ENCODE results near the gene DGKE.

DGKE gene

GRCh38 chr17:56809106-56809819 is 24.7 kb upstream of the DGKE start:
- no peak overlapping the region for H3K27ac ChIP-seq (ENCODE audit: extremely low read depth, low read depth, low read length)
- no peaks in the 10 kb centered on the region for H3K36me3 ChIP-seq (ENCODE audit: control insufficient read depth in 2 of 2, insufficient read depth in 1 of 2, low read length in 2 of 2)
- TF ChIP-seq ZNF701 (tag by site-specific recombination; IDR thresholded peaks at IDR 0.05) (0 out of 2 replicates have a peak, but pooled peaks have one; percentile 42), ZFHX2 (tag by site-specific recombination; conservative IDR thresholded peaks at IDR 0.05) (peak; percentile 51; the same call in 1 of the 2 replicates), REPIN1 (tag by site-specific recombination; IDR thresholded peaks at IDR 0.05; ENCODE audit: low read depth) (no peak), ZNF10 (tag by site-specific recombination; IDR thresholded peaks at IDR 0.05) (no peak), ZNF148 (tag by site-specific recombination; IDR thresholded peaks at IDR 0.05; ENCODE audit: borderline replicate concordance) (no peak), KLF7 (tag by site-specific recombination; IDR thresholded peaks at IDR 0.05; ENCODE audit: borderline replicate concordance) (no peak), HIC1 (tag by site-specific recombination; IDR thresholded peaks at IDR 0.05) (no peak), EGR2 (tag by site-specific recombination; IDR thresholded peaks at IDR 0.05; ENCODE audit: low read depth) (peak; percentile 57), ZNF391 (tag by site-specific recombination; IDR thresholded peaks at IDR 0.05; ENCODE audit: borderline replicate concordance, low read depth) (no peak), SALL2 (tag by site-specific recombination; IDR thresholded peaks at IDR 0.05; ENCODE audit: borderline replicate concordance) (0 out of 2 replicates have a peak, but pooled peaks have one; percentile 11), ZNF677 (tag by site-specific recombination; IDR thresholded peaks at IDR 0.05) (no peak), ZNF555 (tag by site-specific recombination; conservative IDR thresholded peaks at IDR 0.05) (no peak), ZNF214 (tag by site-specific recombination; IDR thresholded peaks at IDR 0.05; ENCODE audit: borderline replicate concordance) (no peak), SP7 (tag by site-specific recombination; IDR thresholded peaks at IDR 0.05) (no peak)
- H3K9me3 ChIP-seq (ENCODE audit: control insufficient read depth, insufficient read depth, low read depth, low read length) = no peaks in the 10 kb centered on the region
- H3K4me1 ChIP-seq (ENCODE audit: control insufficient read depth, insufficient read depth, low read length) = no peaks in the 10 kb centered on the region
- ChIA-PET CTCF (no interaction called here), POLR2A (no interaction called here)
- H3K4me3 ChIP-seq (ENCODE audit: low read depth, low read length) = no peak overlapping the region

- CTCF ChIA-PET = no interaction called here
- Histone ChIP-seq H3K9me3 (ENCODE audit: control insufficient read depth, insufficient read depth, low read depth, low read length) (no peaks in the 10 kb centered on the region), H3K4me1 (ENCODE audit: control insufficient read depth, insufficient read depth, low read length) (no peaks in the 10 kb centered on the region), H3K27ac (ENCODE audit: extremely low read depth, low read depth, low read length) (no peak overlapping the region), H3K36me3 (ENCODE audit: control insufficient read depth in 2 of 2, insufficient read depth in 1 of 2, low read length in 2 of 2) (no peaks in the 10 kb centered on the region), H3K4me3 (ENCODE audit: low read depth, low read length) (no peak overlapping the region)
- POLR2A ChIA-PET = no interaction called here
- peak; percentile 55; the same call in 1 of the 2 replicates for TF ChIP-seq KLF9 (tag by site-specific recombination; IDR thresholded peaks at IDR 0.05; ENCODE audit: low read depth)
- TF ChIP-seq SALL2 (tag by site-specific recombination; IDR thresholded peaks at IDR 0.05; ENCODE audit: borderline replicate concordance) = 0 out of 2 replicates have a peak, but pooled peaks have one; percentile 5
- TF ChIP-seq ZNF391 (tag by site-specific recombination; IDR thresholded peaks at IDR 0.05; ENCODE audit: borderline replicate concordance, low read depth) = no peak
- TF ChIP-seq ZNF311 (tag by site-specific recombination; IDR thresholded peaks at IDR 0.05; ENCODE audit: borderline replicate concordance) = 0 out of 2 replicates have a peak, but pooled peaks have one; percentile 16
Measured at GRCh38 chr17:56809820-56810179, 24.2 kb upstream of the DGKE start.

- no peaks in the 10 kb centered on the region for H3K4me1 ChIP-seq (ENCODE audit: control insufficient read depth, insufficient read depth, low read length)
- no peak overlapping the region for H3K27ac ChIP-seq (ENCODE audit: extremely low read depth, low read depth, low read length)
- ChIA-PET CTCF (no interaction called here), POLR2A (no interaction called here)
- H3K36me3 ChIP-seq (ENCODE audit: control insufficient read depth in 2 of 2, insufficient read depth in 1 of 2, low read length in 2 of 2) = no peaks in the 10 kb centered on the region
- no peaks in the 10 kb centered on the region for H3K9me3 ChIP-seq (ENCODE audit: control insufficient read depth, insufficient read depth, low read depth, low read length)
- no peak overlapping the region for H3K4me3 ChIP-seq (ENCODE audit: low read depth, low read length)
- TF ChIP-seq GLI2 (tag by site-specific recombination; IDR thresholded peaks at IDR 0.05; ENCODE audit: borderline replicate concordance, low read depth) (no peak), KLF9 (tag by site-specific recombination; IDR thresholded peaks at IDR 0.05; ENCODE audit: low read depth) (no peak), ZNF596 (tag by site-specific recombination; IDR thresholded peaks at IDR 0.05) (no peak), ZBTB7A (tag by site-specific recombination; IDR thresholded peaks at IDR 0.05; ENCODE audit: low read depth) (no peak), ZBTB48 (tag by site-specific recombination; IDR thresholded peaks at IDR 0.05) (no peak), ZSCAN16 (tag by site-specific recombination; IDR thresholded peaks at IDR 0.05) (no peak), ZNF513 (tag by site-specific recombination; IDR thresholded peaks at IDR 0.05) (no peak), ZNF10 (tag by site-specific recombination; IDR thresholded peaks at IDR 0.05) (no peak), HOXA7 (CRISPR knock-in tag; IDR thresholded peaks at IDR 0.05; ENCODE audit: borderline replicate concordance) (no peak), KLF7 (tag by site-specific recombination; IDR thresholded peaks at IDR 0.05; ENCODE audit: borderline replicate concordance) (no peak), HOXD13 (CRISPR knock-in tag; IDR thresholded peaks at IDR 0.05; ENCODE audit: borderline replicate concordance) (no peak), KLF8 (tag by site-specific recombination; IDR thresholded peaks at IDR 0.05) (no peak)
Measured at GRCh38 chr17:56810343-56810742, 23.6 kb upstream of the DGKE start.

All from HEK293 (cell line).